Measurements from ENCODE around the gene SLC6A3.

SLC6A3 gene

GRCh38 chr5:1485579-1486118 lies 40.4 kb upstream of the SLC6A3 start:
- TF ChIP-seq POU2F2 (IDR thresholded peaks at IDR 0.05; ENCODE audit: low read depth, low read length) (no peak), POLR2A (IDR thresholded peaks at IDR 0.05; ENCODE audit: low read depth, low read length) (peak; percentile 55; the same call in 1 of the 2 replicates), SPI1 (IDR thresholded peaks at IDR 0.05; ENCODE audit: low read depth, low read length) (no peak), TAF1 (IDR thresholded peaks at IDR 0.05; ENCODE audit: low read depth, low read length) (no peak), POLR2AphosphoS5 (IDR thresholded peaks at IDR 0.05; ENCODE audit: low read depth, low read length) (peak; percentile 40; the same call in 1 of the 2 replicates), PAX5 (IDR thresholded peaks at IDR 0.05; ENCODE audit: insufficient read depth, low read length, severe bottlenecking) (no peak)
- FAIRE-seq (no peak), DNase-seq (ENCODE audit: insufficient read length, low spot score) (no peak)

- FAIRE-seq (peak; percentile 79), DNase-seq (ENCODE audit: insufficient read length, low spot score) (no peak)
- TF ChIP-seq TAF1 (IDR thresholded peaks at IDR 0.05; ENCODE audit: low read depth, low read length) (no peak), POU2F2 (IDR thresholded peaks at IDR 0.05; ENCODE audit: low read depth, low read length) (no peak), POLR2AphosphoS5 (IDR thresholded peaks at IDR 0.05; ENCODE audit: low read depth, low read length) (peak; percentile 68; the same call in 1 of the 2 replicates), PAX5 (IDR thresholded peaks at IDR 0.05; ENCODE audit: insufficient read depth, low read length, severe bottlenecking) (no peak), POLR2A (IDR thresholded peaks at IDR 0.05; ENCODE audit: low read depth, low read length) (peak; percentile 70), SPI1 (IDR thresholded peaks at IDR 0.05; ENCODE audit: low read depth, low read length) (no peak)
Measured at GRCh38 chr5:1484730-1485578, 39.7 kb upstream of the SLC6A3 start.

DNA sequence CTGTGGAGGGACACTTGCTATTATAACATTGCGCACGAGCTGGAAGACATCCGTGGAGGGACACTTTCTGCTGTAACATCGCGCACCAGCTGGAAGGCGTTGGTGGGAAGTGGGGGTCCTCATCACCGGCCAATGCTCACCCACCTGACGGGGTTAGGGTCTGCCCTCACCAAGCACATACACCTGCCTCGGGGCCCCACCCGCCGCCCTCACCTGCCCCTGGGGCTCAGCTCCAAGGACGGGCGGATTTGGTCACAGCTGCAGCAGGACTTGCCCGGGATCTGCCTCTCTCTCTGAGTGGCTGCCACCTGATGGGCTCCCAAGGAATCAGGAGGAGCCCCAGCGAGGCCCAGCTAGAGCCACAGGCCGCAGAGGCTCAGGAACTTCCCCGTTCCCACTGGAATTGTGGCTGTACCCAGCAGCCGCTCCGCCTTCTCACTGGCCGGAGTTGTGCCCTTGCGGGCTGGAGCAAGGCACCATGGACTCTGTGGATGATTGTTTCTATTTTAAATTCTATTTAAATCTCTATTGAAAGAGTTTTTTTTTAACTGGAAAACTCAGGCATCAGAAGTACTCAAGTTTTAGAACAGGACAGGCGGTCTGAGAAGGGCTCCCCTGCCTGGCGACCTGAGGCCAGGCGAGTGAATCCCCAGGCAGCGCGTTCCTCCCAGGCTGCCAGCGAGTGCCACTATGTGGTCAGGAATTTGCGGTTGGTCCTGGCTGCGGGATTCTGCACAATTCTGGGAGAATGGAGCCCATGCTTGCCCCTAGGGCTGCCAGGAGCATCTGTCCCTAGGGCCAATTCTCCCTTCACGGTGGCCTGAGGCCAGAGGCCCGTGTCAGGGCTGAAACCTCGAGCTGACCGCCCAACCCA lies 38.9 kb upstream of the SLC6A3 start:
- FAIRE-seq (no peak), DNase-seq (ENCODE audit: insufficient read length, low spot score) (no peak)
- TF ChIP-seq POU2F2 (IDR thresholded peaks at IDR 0.05; ENCODE audit: low read depth, low read length) (no peak), POLR2A (IDR thresholded peaks at IDR 0.05; ENCODE audit: low read depth, low read length) (0 out of 2 replicates have a peak, but pooled peaks have one; percentile 44)

GRCh38 chr5:1483064-1483463 lies 37.8 kb upstream of the SLC6A3 start:
- DNase-seq (ENCODE audit: insufficient read length, low spot score) (no peak), FAIRE-seq (no peak)
- TF ChIP-seq SPI1 (IDR thresholded peaks at IDR 0.05; ENCODE audit: low read depth, low read length) (no peak), POU2F2 (IDR thresholded peaks at IDR 0.05; ENCODE audit: low read depth, low read length) (no peak), PAX5 (IDR thresholded peaks at IDR 0.05; ENCODE audit: insufficient read depth, low read length, severe bottlenecking) (no peak), POLR2AphosphoS5 (IDR thresholded peaks at IDR 0.05; ENCODE audit: low read depth, low read length) (no peak)

DNA sequence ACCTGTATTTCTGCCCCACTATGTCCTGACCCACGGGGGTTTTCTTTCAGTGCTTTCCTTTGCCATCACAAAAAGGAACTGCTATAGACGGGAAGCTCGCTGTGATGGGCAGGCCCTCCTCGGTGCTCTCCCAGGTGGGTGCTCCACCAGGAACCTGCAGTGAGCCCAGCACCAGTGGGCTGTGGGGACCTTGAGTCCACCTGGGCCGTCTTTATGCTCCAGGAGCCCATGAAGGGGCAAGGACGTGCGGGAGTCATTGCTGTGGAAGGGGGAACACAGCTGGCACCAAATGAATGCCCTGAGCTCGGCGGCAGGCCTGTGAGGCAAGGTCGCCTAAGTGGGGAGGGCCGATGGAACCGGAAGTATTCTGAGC lies 36.7 kb upstream of the SLC6A3 start:
- FAIRE-seq (no peak), DNase-seq (ENCODE audit: insufficient read length, low spot score) (no peak)

DNA sequence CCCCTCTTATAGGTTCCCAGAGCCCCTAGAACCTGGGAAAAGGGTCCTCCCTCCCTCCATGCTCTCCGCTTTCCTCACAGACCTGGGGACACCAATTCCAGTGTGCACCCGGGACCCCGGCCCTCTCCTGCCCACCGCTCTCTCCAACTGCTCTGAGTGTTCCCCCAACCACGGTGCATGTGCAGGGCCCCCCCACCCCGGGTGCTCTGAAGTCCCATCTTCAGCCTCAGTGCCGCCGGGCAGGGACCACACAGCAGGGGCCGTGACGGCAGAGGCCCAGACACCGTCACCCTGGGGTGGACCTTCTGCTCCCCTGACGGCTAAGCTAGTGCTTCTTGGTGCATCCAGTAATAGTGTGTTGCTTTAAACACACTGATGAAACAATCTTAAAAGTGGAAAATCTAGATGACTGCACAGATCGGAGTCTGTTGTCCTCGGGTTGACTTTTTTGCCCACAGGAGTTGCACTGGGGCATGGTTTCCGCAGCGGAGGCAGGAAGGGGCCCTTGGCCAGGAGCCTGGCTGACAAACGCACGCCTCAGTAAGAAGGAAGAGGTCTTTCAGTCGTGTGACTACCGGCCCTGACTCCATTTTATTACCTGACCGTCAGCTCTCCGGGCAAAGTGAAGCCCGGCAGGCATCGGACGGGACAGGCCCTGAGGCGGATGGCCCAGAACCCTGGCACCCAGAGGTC lies 36.2 kb upstream of the SLC6A3 start:
- FAIRE-seq, result no peak
- no peak for TF ChIP-seq POLR2A (IDR thresholded peaks at IDR 0.05; ENCODE audit: low read depth, low read length)
- TF ChIP-seq TAF1 (IDR thresholded peaks at IDR 0.05; ENCODE audit: low read depth, low read length), result no peak
- no peak for TF ChIP-seq SPI1 (IDR thresholded peaks at IDR 0.05; ENCODE audit: low read depth, low read length)
- TF ChIP-seq PAX5 (IDR thresholded peaks at IDR 0.05; ENCODE audit: insufficient read depth, low read length, severe bottlenecking), result no peak
- no peak for TF ChIP-seq POLR2AphosphoS5 (IDR thresholded peaks at IDR 0.05; ENCODE audit: low read depth, low read length)
- DNase-seq (ENCODE audit: insufficient read length, low spot score), result no peak

More for the DNA sequence above, 36.7 kb upstream of the SLC6A3 start:
- TF ChIP-seq TAF1 (IDR thresholded peaks at IDR 0.05; ENCODE audit: low read depth, low read length) (no peak), POLR2AphosphoS5 (IDR thresholded peaks at IDR 0.05; ENCODE audit: low read depth, low read length) (no peak), PAX5 (IDR thresholded peaks at IDR 0.05; ENCODE audit: insufficient read depth, low read length, severe bottlenecking) (no peak), POLR2A (IDR thresholded peaks at IDR 0.05; ENCODE audit: low read depth, low read length) (no peak), POU2F2 (IDR thresholded peaks at IDR 0.05; ENCODE audit: low read depth, low read length) (no peak), SPI1 (IDR thresholded peaks at IDR 0.05; ENCODE audit: low read depth, low read length) (no peak)

- DNase-seq (ENCODE audit: insufficient read length, low spot score) (no peak), FAIRE-seq (no peak)
- peak; percentile 36; the same call in 1 of the 2 replicates for TF ChIP-seq POLR2AphosphoS5 (IDR thresholded peaks at IDR 0.05; ENCODE audit: low read depth, low read length)
- no peak for TF ChIP-seq TAF1 (IDR thresholded peaks at IDR 0.05; ENCODE audit: low read depth, low read length)
- TF ChIP-seq POLR2A (IDR thresholded peaks at IDR 0.05; ENCODE audit: low read depth, low read length), result peak; percentile 10; the same call in 1 of the 2 replicates
Measured at GRCh38 chr5:1480806-1481205, 35.6 kb upstream of the SLC6A3 start.

DNA sequence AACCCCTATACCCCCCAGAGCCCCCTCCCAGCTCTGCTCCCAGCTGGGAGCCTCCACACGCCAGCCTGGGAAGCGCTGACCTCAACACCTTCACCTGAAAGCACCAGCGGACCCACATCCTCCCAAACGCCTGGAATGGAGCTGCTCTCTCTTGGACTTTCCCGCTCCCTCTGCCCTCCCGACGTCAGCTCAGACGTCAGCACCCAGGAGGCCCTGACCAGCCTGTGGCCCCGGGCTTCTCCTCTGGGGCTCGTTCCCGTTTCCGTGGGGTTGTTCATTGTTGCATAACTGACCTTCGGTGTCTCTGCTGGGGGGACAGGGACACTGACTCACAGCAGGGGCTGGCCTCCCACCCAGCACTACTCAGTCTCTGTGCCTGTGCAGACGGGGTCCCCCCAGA lies 35.0 kb upstream of the SLC6A3 start:
- FAIRE-seq, result no peak

DNA sequence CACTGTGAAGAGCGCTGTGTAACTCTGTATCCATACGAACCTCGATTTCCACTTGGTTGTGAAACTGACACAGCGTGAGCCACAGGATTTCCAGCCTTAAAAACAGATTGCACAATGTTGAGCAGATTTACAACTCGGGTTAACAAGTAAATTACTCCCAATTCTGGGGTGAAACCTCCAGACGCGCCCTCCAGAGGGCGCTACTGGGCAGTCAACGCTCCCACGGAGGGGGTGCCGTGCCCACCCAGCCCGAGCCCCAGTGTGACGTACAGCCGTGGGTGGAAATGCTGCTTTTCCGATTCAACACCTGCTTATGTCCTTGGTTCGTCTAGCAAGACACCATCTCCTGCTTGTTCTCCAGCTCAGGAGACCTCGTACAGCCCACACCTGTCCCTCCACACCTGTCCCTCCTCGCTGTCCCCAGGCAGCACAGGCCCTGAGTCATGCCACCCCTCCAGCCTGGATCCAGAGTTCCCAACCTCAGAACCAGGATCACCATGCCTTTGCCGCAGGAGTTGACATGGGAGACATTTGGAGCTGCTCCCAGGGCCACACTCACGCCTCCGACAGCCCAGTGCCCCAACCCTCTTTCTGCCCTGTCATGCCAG lies 34.4 kb upstream of the SLC6A3 start:
- TF ChIP-seq PAX5 (IDR thresholded peaks at IDR 0.05; ENCODE audit: insufficient read depth, low read length, severe bottlenecking), result no peak
- TF ChIP-seq TAF1 (IDR thresholded peaks at IDR 0.05; ENCODE audit: low read depth, low read length), result no peak
- no peak for TF ChIP-seq POU2F2 (IDR thresholded peaks at IDR 0.05; ENCODE audit: low read depth, low read length)
- TF ChIP-seq POLR2A (IDR thresholded peaks at IDR 0.05; ENCODE audit: low read depth, low read length), result no peak
- TF ChIP-seq SPI1 (IDR thresholded peaks at IDR 0.05; ENCODE audit: low read depth, low read length), result no peak
- no peak for TF ChIP-seq POLR2AphosphoS5 (IDR thresholded peaks at IDR 0.05; ENCODE audit: low read depth, low read length)
- FAIRE-seq (peak; percentile 92), DNase-seq (ENCODE audit: insufficient read length, low spot score) (peak; percentile 73)

More for the DNA sequence above, 35.0 kb upstream of the SLC6A3 start:
- 0 out of 2 replicates have a peak, but pooled peaks have one; percentile 14 for TF ChIP-seq POLR2A (IDR thresholded peaks at IDR 0.05; ENCODE audit: low read depth, low read length)
- no peak for TF ChIP-seq SPI1 (IDR thresholded peaks at IDR 0.05; ENCODE audit: low read depth, low read length)
- no peak for DNase-seq (ENCODE audit: insufficient read length, low spot score)
